ENCODE measurements around the gene CIB2.

CIB2 gene

GRCh38 chr15:78149068-78149804 lies 18.0 kb upstream of the CIB2 start, which contains the start of gene IDH3A (continued):
- TF ChIP-seq SP7 (tag by site-specific recombination; IDR thresholded peaks at IDR 0.05) = no peak
- peak; percentile 48 for TF ChIP-seq IKZF3 (tag by site-specific recombination; IDR thresholded peaks at IDR 0.05)
- no peak for TF ChIP-seq ZNF146 (tag by site-specific recombination; IDR thresholded peaks at IDR 0.05)
- 0 out of 2 replicates have a peak, but pooled peaks have one; percentile 36 for TF ChIP-seq ZNF785 (tag by site-specific recombination; IDR thresholded peaks at IDR 0.05)
- no peak for TF ChIP-seq OVOL3 (tag by site-specific recombination; IDR thresholded peaks at IDR 0.05)
- TF ChIP-seq ZNF791 (tag by site-specific recombination; IDR thresholded peaks at IDR 0.05) = no peak
- TF ChIP-seq SP3 (tag by site-specific recombination; IDR thresholded peaks at IDR 0.05) = peak; percentile 86
- no peak for TF ChIP-seq ZSCAN4 (tag by site-specific recombination; IDR thresholded peaks at IDR 0.05)
- no peak for TF ChIP-seq ZNF571 (tag by site-specific recombination; IDR thresholded peaks at IDR 0.05)
- TF ChIP-seq ZNF341 (tag by site-specific recombination; IDR thresholded peaks at IDR 0.05; ENCODE audit: low read depth) = peak; percentile 85
- no peak for TF ChIP-seq ZNF664 (tag by site-specific recombination; IDR thresholded peaks at IDR 0.05)
- TF ChIP-seq ZNF677 (tag by site-specific recombination; IDR thresholded peaks at IDR 0.05) = peak; percentile 18; the same call in 1 of the 2 replicates
- peak; percentile 78 for TF ChIP-seq ZNF366 (tag by site-specific recombination; conservative IDR thresholded peaks at IDR 0.05)
- TF ChIP-seq ZNF645 (tag by site-specific recombination; IDR thresholded peaks at IDR 0.05) = no peak
- TF ChIP-seq, protein P1, sequence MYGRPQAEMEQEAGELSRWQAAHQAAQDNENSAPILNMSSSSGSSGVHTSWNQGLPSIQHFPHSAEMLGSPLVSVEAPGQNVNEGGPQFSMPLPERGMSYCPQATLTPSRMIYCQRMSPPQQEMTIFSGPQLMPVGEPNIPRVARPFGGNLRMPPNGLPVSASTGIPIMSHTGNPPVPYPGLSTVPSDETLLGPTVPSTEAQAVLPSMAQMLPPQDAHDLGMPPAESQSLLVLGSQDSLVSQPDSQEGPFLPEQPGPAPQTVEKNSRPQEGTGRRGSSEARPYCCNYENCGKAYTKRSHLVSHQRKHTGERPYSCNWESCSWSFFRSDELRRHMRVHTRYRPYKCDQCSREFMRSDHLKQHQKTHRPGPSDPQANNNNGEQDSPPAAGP (tag by site-specific recombination; IDR thresholded peaks at IDR 0.05) = no peak
- TF ChIP-seq WT1 (tag by site-specific recombination; IDR thresholded peaks at IDR 0.05) = peak; percentile 73; the same call in 1 of the 2 replicates
- no peak for TF ChIP-seq MYNN (tag by site-specific recombination; IDR thresholded peaks at IDR 0.05; ENCODE audit: borderline replicate concordance)
- TF ChIP-seq ZNF623 (tag by site-specific recombination; IDR thresholded peaks at IDR 0.05) = no peak
- no peak for TF ChIP-seq ZNF138 (tag by site-specific recombination; IDR thresholded peaks at IDR 0.05; ENCODE audit: borderline replicate concordance)
- TF ChIP-seq, protein P2, sequence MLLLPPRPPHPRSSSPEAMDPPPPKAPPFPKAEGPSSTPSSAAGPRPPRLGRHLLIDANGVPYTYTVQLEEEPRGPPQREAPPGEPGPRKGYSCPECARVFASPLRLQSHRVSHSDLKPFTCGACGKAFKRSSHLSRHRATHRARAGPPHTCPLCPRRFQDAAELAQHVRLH (tag by site-specific recombination; IDR thresholded peaks at IDR 0.05) = no peak
- TF ChIP-seq ZNF266 (tag by site-specific recombination; IDR thresholded peaks at IDR 0.05; ENCODE audit: low read depth) = no peak
- no peak for TF ChIP-seq ZNF548 (tag by site-specific recombination; IDR thresholded peaks at IDR 0.05)
- TF ChIP-seq ZNF184 (tag by site-specific recombination; IDR thresholded peaks at IDR 0.05) = peak; percentile 32; the same call in 1 of the 2 replicates
- no peak for TF ChIP-seq ZNF324 (tag by site-specific recombination; IDR thresholded peaks at IDR 0.05)
- peak; percentile 65 for TF ChIP-seq KLF10 (tag by site-specific recombination; IDR thresholded peaks at IDR 0.05)
- TF ChIP-seq RBAK (tag by site-specific recombination; IDR thresholded peaks at IDR 0.05) = no peak
- TF ChIP-seq, protein P3, sequence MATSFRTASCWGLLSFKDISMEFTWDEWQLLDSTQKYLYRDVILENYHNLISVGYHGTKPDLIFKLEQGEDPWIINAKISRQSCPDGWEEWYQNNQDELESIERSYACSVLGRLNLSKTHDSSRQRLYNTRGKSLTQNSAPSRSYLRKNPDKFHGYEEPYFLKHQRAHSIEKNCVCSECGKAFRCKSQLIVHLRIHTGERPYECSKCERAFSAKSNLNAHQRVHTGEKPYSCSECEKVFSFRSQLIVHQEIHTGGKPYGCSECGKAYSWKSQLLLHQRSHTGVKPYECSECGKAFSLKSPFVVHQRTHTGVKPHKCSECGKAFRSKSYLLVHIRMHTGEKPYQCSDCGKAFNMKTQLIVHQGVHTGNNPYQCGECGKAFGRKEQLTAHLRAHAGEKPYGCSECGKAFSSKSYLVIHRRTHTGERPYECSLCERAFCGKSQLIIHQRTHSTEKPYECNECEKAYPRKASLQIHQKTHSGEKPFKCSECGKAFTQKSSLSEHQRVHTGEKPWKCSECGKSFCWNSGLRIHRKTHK (tag by site-specific recombination; IDR thresholded peaks at IDR 0.05) = no peak
- peak; percentile 30; the same call in 1 of the 2 replicates for TF ChIP-seq YY1 (tag by site-specific recombination; IDR thresholded peaks at IDR 0.05)
- no peak for TF ChIP-seq ZFP3 (tag by site-specific recombination; IDR thresholded peaks at IDR 0.05; ENCODE audit: low read depth)
- TF ChIP-seq, protein P4, sequence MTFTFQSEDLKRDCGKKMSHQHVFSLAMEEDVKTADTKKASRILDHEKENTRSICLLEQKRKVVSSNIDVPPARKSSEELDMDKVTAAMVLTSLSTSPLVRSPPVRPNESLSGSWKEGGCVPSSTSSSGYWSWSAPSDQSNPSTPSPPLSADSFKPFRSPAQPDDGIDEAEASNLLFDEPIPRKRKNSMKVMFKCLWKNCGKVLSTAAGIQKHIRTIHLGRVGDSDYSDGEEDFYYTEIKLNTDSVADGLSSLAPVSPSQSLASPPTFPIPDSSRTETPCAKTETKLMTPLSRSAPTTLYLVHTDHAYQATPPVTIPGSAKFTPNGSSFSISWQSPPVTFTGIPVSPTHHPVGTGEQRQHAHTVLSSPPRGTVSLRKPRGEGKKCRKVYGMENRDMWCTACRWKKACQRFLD (tag by site-specific recombination; IDR thresholded peaks at IDR 0.05) = no peak
- no peak for TF ChIP-seq ZNF221 (tag by site-specific recombination; IDR thresholded peaks at IDR 0.05; ENCODE audit: borderline replicate concordance)
- TF ChIP-seq, protein P5, sequence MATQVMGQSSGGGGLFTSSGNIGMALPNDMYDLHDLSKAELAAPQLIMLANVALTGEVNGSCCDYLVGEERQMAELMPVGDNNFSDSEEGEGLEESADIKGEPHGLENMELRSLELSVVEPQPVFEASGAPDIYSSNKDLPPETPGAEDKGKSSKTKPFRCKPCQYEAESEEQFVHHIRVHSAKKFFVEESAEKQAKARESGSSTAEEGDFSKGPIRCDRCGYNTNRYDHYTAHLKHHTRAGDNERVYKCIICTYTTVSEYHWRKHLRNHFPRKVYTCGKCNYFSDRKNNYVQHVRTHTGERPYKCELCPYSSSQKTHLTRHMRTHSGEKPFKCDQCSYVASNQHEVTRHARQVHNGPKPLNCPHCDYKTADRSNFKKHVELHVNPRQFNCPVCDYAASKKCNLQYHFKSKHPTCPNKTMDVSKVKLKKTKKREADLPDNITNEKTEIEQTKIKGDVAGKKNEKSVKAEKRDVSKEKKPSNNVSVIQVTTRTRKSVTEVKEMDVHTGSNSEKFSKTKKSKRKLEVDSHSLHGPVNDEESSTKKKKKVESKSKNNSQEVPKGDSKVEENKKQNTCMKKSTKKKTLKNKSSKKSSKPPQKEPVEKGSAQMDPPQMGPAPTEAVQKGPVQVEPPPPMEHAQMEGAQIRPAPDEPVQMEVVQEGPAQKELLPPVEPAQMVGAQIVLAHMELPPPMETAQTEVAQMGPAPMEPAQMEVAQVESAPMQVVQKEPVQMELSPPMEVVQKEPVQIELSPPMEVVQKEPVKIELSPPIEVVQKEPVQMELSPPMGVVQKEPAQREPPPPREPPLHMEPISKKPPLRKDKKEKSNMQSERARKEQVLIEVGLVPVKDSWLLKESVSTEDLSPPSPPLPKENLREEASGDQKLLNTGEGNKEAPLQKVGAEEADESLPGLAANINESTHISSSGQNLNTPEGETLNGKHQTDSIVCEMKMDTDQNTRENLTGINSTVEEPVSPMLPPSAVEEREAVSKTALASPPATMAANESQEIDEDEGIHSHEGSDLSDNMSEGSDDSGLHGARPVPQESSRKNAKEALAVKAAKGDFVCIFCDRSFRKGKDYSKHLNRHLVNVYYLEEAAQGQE (tag by site-specific recombination; IDR thresholded peaks at IDR 0.05) = no peak
